ENCODE results near the gene FOSL2.

FOSL2 gene

GRCh38 chr2:28375742-28376631 lies 16.7 kb upstream of the FOSL2 start:
- TF ChIP-seq CREB1 (IDR thresholded peaks at IDR 0.05; ENCODE audit: low read depth) (no peak), FOXM1 (IDR thresholded peaks at IDR 0.05; ENCODE audit: borderline replicate concordance, low read depth) (no peak), YY1 (IDR thresholded peaks at IDR 0.05; ENCODE audit: low read depth) (no peak), EGR1 (IDR thresholded peaks at IDR 0.05) (no peak), NFIC (IDR thresholded peaks at IDR 0.05) (no peak), RAD21 (IDR thresholded peaks at IDR 0.05; ENCODE audit: low read depth) (no peak), MAX (IDR thresholded peaks at IDR 0.05) (no peak), CEBPB (IDR thresholded peaks at IDR 0.05) (no peak), TCF12 (IDR thresholded peaks at IDR 0.05; ENCODE audit: low read depth) (no peak), TAF1 (IDR thresholded peaks at IDR 0.05; ENCODE audit: low read depth) (no peak), REST (IDR thresholded peaks at IDR 0.05; ENCODE audit: low read depth) (no peak), ZBTB7A (IDR thresholded peaks at IDR 0.05; ENCODE audit: low read depth) (no peak), USF1 (IDR thresholded peaks at IDR 0.05) (no peak), EP300 (IDR thresholded peaks at IDR 0.05; ENCODE audit: borderline replicate concordance) (no peak)

GRCh38 chr2:28377195-28377816 lies 15.4 kb upstream of the FOSL2 start:
- TF ChIP-seq NFIC (IDR thresholded peaks at IDR 0.05), result no peak
- TF ChIP-seq ZBTB7A (IDR thresholded peaks at IDR 0.05; ENCODE audit: low read depth), result no peak
- TF ChIP-seq CEBPB (IDR thresholded peaks at IDR 0.05), result no peak
- no peak for TF ChIP-seq RAD21 (IDR thresholded peaks at IDR 0.05; ENCODE audit: low read depth)
- TF ChIP-seq TAF1 (IDR thresholded peaks at IDR 0.05; ENCODE audit: low read depth), result no peak
- TF ChIP-seq MAX (IDR thresholded peaks at IDR 0.05), result no peak
- no peak for TF ChIP-seq TEAD4 (IDR thresholded peaks at IDR 0.05)
- TF ChIP-seq CREB1 (IDR thresholded peaks at IDR 0.05; ENCODE audit: low read depth), result no peak
- no peak for TF ChIP-seq TCF12 (IDR thresholded peaks at IDR 0.05; ENCODE audit: low read depth)
- no peak for TF ChIP-seq EP300 (IDR thresholded peaks at IDR 0.05; ENCODE audit: borderline replicate concordance)
- no peak for TF ChIP-seq USF1 (IDR thresholded peaks at IDR 0.05)
- no peak for TF ChIP-seq FOXM1 (IDR thresholded peaks at IDR 0.05; ENCODE audit: borderline replicate concordance, low read depth)
- no peak for TF ChIP-seq REST (IDR thresholded peaks at IDR 0.05; ENCODE audit: low read depth)
- no peak for TF ChIP-seq YY1 (IDR thresholded peaks at IDR 0.05; ENCODE audit: low read depth)
- no peak for TF ChIP-seq EGR1 (IDR thresholded peaks at IDR 0.05)

- no peak for TF ChIP-seq ZBTB7A (IDR thresholded peaks at IDR 0.05; ENCODE audit: low read depth)
- TF ChIP-seq TAF1 (IDR thresholded peaks at IDR 0.05; ENCODE audit: low read depth), result no peak
- no peak for TF ChIP-seq EGR1 (IDR thresholded peaks at IDR 0.05)
- TF ChIP-seq MAX (IDR thresholded peaks at IDR 0.05), result no peak
- TF ChIP-seq CEBPB (IDR thresholded peaks at IDR 0.05), result no peak
- TF ChIP-seq REST (IDR thresholded peaks at IDR 0.05; ENCODE audit: low read depth), result no peak
- no peak for TF ChIP-seq TCF12 (IDR thresholded peaks at IDR 0.05; ENCODE audit: low read depth)
- TF ChIP-seq EP300 (IDR thresholded peaks at IDR 0.05; ENCODE audit: borderline replicate concordance), result no peak
- TF ChIP-seq USF1 (IDR thresholded peaks at IDR 0.05), result no peak
- no peak for TF ChIP-seq TEAD4 (IDR thresholded peaks at IDR 0.05)
- no peak for TF ChIP-seq FOXM1 (IDR thresholded peaks at IDR 0.05; ENCODE audit: borderline replicate concordance, low read depth)
- no peak for TF ChIP-seq YY1 (IDR thresholded peaks at IDR 0.05; ENCODE audit: low read depth)
These were observed 14.5 kb upstream of the FOSL2 start for GRCh38 chr2:28377984-28378678.
